ENCODE measurements around the gene PCGF5.

- TF ChIP-seq CTCF (IDR thresholded peaks at IDR 0.05; ENCODE audit: low read depth, low read length): no peak
- TF ChIP-seq EZH2phosphoT487 (IDR thresholded peaks at IDR 0.05; ENCODE audit: low read depth): no peak
These were observed 97.1 kb downstream of the PCGF5 start for GRCh38 chr10:91317541-91317940.

Measured in OCI-LY3 (cell line).